Muscle of leg (tissue), 16 donors: ENCODE measurements around the gene SLC39A3. TPM values are rescaled to one million over a fixed set of nuclear protein-coding genes. Genes with fewer than 3 reads are reported as not detected.

Source experiments
- DNase-seq: peaks from one replicate; pipeline ENCODE4 v3.0.0; 2013
- H3K27ac ChIP-seq: one replicate; pipeline ENCODE4 v1.5.1; 2013; ENCODE audit warnings: mild to moderate bottlenecking, low read length, control low read depth
- H3K27me3 ChIP-seq: one replicate; pipeline ENCODE4 v1.6.1; 2013; ENCODE audit warnings: low read length; ENCODE audit not compliant: control insufficient read depth, insufficient read depth
- H3K36me3 ChIP-seq: one replicate; pipeline ENCODE4 v1.6.1; 2013; ENCODE audit warnings: low read length; ENCODE audit not compliant: control insufficient read depth, insufficient read depth
- H3K4me1 ChIP-seq: one replicate; pipeline ENCODE4 v1.6.1; 2013; ENCODE audit warnings: low read length; ENCODE audit not compliant: control insufficient read depth, insufficient read depth
- H3K4me3 ChIP-seq: one replicate; pipeline ENCODE4 v1.5.1; 2013; ENCODE audit warnings: low read length, control low read depth
- H3K9me3 ChIP-seq: replicated peaks from 2 replicates; pipeline ENCODE4 v1.6.1; 2013; ENCODE audit warnings: low read depth, low read length; ENCODE audit not compliant: control insufficient read depth
- WGBS: methylation state at CpG from one replicate; pipeline ENCODE4 v1.1.5; 2013; ENCODE audit warnings: missing lambda C conversion rate; ENCODE audit not compliant: insufficient coverage; 5-methylcytosine and 5-hydroxymethylcytosine counted together
- long read RNA-seq, 11 donors: transcript quantifications; one replicate each; lab custom pipeline, GENCODE V29; 2026
- polyA plus RNA-seq, 8 donors: library from polyadenylated mRNA; unstranded; fragments of 120-200 nt; gene quantifications; one replicate each; pipeline versions ENCODE4 v1.2.1 to v1.2.3, GENCODE V29; 2013; ENCODE audit warnings: inconsistent platforms in 1 of 8, low replicate concordance in 1 of 8; ENCODE audit not compliant: insufficient read length in 8 of 8, insufficient read depth in 1 of 8
- total RNA-seq: library from RNA; stranded (reverse); fragments of 120-200 nt; gene quantifications from one replicate; pipeline ENCODE4 v1.2.4, GENCODE V29; 2013

The SLC39A3 gene, protein sequence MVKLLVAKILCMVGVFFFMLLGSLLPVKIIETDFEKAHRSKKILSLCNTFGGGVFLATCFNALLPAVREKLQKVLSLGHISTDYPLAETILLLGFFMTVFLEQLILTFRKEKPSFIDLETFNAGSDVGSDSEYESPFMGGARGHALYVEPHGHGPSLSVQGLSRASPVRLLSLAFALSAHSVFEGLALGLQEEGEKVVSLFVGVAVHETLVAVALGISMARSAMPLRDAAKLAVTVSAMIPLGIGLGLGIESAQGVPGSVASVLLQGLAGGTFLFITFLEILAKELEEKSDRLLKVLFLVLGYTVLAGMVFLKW
- total RNA-seq (12.1 TPM), polyA plus RNA-seq (10 to 100 TPM; 12.2 to 18.4 (median 15.8) TPM)
- long read RNA-seq, donor 1, partial matches to known transcripts: 0 of 2 reads
- long read RNA-seq, donor 1, other reads (novel, unspliced or antisense): 0 of 2 reads
- long read RNA-seq, donor 2, partial matches to known transcripts: 0 of 1 reads
- long read RNA-seq, donor 2, other reads (novel, unspliced or antisense): 0 of 1 reads
- long read RNA-seq, donor 3, transcript SLC39A3-201 (3 exons, 1,502 nt): major isoform, 10 of 11 reads
- long read RNA-seq, donor 3, partial matches to known transcripts: 0 of 11 reads
- long read RNA-seq, donor 3, other reads (novel, unspliced or antisense): 0 of 11 reads
- long read RNA-seq, donor 4, transcript SLC39A3-201 (3 exons, 1,502 nt): major isoform, 6 of 7 reads
- long read RNA-seq, donor 4, partial matches to known transcripts: 0 of 7 reads
- long read RNA-seq, donor 4, other reads (novel, unspliced or antisense): 0 of 7 reads
- long read RNA-seq, donor 5, transcript SLC39A3-201 (3 exons, 1,502 nt): major isoform, 18 of 20 reads
- long read RNA-seq, donor 5, partial matches to known transcripts: 0 of 20 reads
- long read RNA-seq, donor 5, other reads (novel, unspliced or antisense): 0 of 20 reads
- long read RNA-seq, donor 6, transcript SLC39A3-201 (3 exons, 1,502 nt): major isoform, 15 of 15 reads
- long read RNA-seq, donor 6, partial matches to known transcripts: 0 of 15 reads
- long read RNA-seq, donor 6, other reads (novel, unspliced or antisense): 0 of 15 reads
- long read RNA-seq, donor 7, transcript SLC39A3-201 (3 exons, 1,502 nt): major isoform, 11 of 12 reads
- long read RNA-seq, donor 7, partial matches to known transcripts: 0 of 12 reads
- long read RNA-seq, donor 7, other reads (novel, unspliced or antisense): 0 of 12 reads
- long read RNA-seq, donor 8, partial matches to known transcripts: 0 of 5 reads
- long read RNA-seq, donor 8, other reads (novel, unspliced or antisense): 0 of 5 reads
- long read RNA-seq, donor 9, transcript SLC39A3-201 (3 exons, 1,502 nt): major isoform, 8 of 8 reads
- long read RNA-seq, donor 9, partial matches to known transcripts: 0 of 8 reads
- long read RNA-seq, donor 9, other reads (novel, unspliced or antisense): 0 of 8 reads
- long read RNA-seq, donor 10, transcript SLC39A3-201 (3 exons, 1,502 nt): major isoform, 7 of 9 reads
- long read RNA-seq, donor 10, partial matches to known transcripts: 0 of 9 reads
- long read RNA-seq, donor 10, other reads (novel, unspliced or antisense): 0 of 9 reads
- long read RNA-seq, donor 11, transcript SLC39A3-201 (3 exons, 1,502 nt): major isoform, 6 of 7 reads
- long read RNA-seq, donor 11, partial matches to known transcripts: 0 of 7 reads
- long read RNA-seq, donor 11, other reads (novel, unspliced or antisense): 0 of 7 reads

DNA sequence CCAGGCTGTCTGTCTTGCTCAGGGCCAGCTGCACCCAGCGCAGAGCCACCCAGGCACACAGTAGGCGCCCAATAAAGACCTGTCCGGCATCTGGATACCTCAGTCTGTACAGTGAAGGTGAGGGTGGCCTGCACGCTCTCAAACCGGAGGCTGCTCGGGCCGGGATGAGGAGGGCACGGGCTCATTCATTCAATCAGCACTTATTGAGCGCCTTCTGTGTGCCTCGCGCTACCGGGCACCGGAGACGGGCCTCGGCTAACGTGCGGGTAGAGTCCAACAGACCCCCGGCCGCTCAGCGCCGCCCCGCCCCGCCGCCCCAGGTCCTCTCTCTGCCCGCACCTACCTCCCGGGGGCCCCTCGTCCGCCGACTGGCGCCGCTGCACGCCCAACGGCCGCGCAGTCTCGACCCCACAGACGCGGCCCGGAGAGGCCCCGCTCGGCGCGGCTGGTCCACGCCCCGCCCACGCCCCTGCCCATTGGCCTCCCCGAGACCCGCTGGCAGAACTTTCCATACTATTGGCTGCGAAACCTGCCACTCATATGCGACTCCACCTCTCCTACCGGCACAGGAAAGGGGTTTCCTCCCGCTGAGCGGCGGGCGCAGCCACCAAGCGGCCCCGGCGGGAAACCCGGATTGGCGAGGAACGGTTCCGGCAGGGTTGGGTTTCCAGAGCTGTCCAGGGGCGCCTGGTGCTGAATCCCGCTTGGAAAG lies at the start of gene SLC39A3:
Gene SLC39A3, minus strand, starts transcription at position 416 of the 712 bp plus-strand sequence. CDS start 2,760 bp downstream, outside the sequence.
- Histone ChIP-seq H3K27ac (no peak within 1 kb of the TSS), H3K27me3 (no peaks in the 10 kb centered on the region), H3K4me3 (peak within 1 kb of the TSS; percentile 67), H3K36me3 (peaks cover 18% of the 10 kb centered on the region), H3K9me3 (peaks cover 5% of the 10 kb centered on the region), H3K4me1 (peaks cover 8% of the 10 kb centered on the region)
- peak; percentile 100 for DNase-seq
- under 1% methylated on average over 46 of the region's 64 CpGs for WGBS

DNA sequence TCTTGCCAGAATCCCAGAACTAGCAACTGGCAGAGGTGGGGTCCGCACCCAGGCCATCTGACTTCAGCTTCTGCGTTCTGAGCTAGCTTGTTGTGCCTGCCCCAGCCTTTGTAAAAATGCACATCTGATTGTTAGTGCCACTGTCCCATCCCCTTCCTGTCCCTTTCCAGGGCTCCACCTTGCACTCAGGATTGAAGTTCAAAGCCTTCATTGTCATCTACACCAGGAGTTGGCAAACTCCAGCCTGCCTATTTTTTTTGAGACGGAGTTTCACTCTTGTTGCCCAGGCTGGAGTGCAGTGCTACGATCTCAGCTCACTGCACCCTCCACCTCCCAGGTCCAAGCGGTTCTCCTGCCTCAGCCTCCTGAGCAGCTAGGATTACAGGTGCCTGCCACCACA lies 48.4 kb upstream of the SLC39A3 start:
- H3K27me3 ChIP-seq: no peaks in the 10 kb centered on the region
- no peaks in the 10 kb centered on the region for H3K9me3 ChIP-seq
- DNase-seq: no peak
- peaks cover 31% of the 10 kb centered on the region for H3K36me3 ChIP-seq
- no peak overlapping the region for H3K4me3 ChIP-seq
- no peak overlapping the region for H3K27ac ChIP-seq
- peaks cover 22% of the 10 kb centered on the region for H3K4me1 ChIP-seq
- 87% methylated on average over 5 of the region's 5 CpGs for WGBS

DNA sequence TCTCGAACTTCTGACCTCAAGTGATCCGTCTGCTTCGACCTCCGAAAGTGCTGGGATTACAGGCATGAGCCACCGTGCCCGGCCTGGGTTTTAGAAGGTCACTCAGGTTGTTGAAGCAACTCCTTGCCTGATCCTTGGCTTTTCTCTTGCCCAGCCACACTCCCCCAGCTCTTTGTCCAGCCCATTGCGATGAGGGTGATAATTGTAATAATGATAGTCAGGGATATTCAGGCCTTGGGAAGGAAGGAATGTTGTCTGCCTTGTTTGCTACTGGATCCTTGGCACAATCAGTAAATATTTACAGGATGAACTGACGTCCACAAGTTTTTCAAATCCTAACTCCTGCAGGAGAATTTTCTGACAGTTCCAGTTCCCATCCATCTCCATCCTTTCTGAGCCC lies 47.3 kb upstream of the SLC39A3 start:
- no peak for DNase-seq
- Histone ChIP-seq H3K27me3 (no peaks in the 10 kb centered on the region), H3K36me3 (peaks cover 25% of the 10 kb centered on the region), H3K4me3 (no peak overlapping the region), H3K9me3 (no peaks in the 10 kb centered on the region), H3K4me1 (peaks cover 28% of the 10 kb centered on the region), H3K27ac (no peak overlapping the region)
- WGBS: 84% methylated on average over 7 of the region's 8 CpGs

DNA sequence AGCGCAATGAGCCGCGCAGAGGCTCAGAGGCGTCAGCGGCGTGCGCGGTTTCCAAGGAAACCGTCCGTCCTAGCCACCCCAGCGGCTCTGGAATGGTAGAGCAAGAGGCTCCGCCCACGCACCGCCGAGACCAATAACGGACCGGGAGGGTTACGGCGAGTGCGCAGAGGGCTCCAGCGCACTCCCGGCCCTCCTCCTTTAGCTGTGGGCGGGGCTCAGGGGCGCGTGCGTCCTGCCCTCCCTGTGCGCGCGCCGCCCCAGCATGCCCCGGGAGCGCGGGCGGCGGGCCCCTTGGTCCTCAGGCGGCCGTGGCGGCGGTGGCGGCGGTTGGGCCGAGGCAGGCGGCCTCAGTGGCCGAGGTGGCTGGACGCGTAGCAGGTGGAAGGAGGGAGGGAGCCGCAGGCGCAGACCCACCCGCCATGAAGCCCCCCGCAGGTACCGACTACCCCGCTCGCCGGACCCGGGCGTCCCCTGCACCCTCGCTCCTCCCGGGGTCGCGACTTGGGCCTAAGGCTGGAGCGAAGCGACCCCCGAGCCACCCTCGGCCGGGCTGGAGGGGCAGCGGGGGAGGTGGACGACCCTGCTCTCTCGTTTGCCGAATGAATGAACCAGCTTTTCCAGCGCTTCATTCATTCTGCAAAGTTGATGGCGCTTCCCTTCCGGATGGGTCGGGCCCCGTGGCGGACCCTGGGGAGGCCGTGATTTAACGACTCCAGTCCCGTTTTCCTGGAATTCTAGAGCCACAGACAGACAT lies 45.6 kb upstream of the SLC39A3 start, which contains the start of gene THOP1:
Gene THOP1, plus strand, starts transcription at position 260 of the 754 bp plus-strand sequence. Its CDS starts 160 bp downstream, at position 420.
- Histone ChIP-seq H3K27ac (peak within 1 kb of the TSS; percentile 80), H3K36me3 (peaks cover 12% of the 10 kb centered on the region), H3K4me3 (peak within 1 kb of the TSS; percentile 93), H3K4me1 (peaks cover 43% of the 10 kb centered on the region), H3K27me3 (no peaks in the 10 kb centered on the region), H3K9me3 (no peaks in the 10 kb centered on the region)
- under 1% methylated on average over 62 of the region's 78 CpGs for WGBS
- peak; percentile 100 for DNase-seq

DNA sequence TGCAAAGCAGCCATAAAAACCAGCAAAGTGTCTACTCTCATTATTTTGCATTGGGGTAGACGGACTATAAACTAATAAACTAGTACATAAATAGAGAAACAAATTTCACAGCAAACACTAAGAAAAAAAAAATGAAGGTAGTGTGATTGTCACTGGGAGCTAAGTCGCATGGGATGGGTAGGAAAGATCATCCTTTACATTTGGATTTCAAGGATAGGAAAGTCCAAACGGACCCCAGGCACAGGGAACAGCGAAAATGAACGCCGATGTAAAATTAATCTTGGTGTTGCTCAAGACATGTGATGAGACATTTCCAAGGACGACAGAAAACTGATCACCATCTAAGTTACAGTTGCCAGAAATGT lies 43.9 kb upstream of the SLC39A3 start:
- peaks cover 16% of the 10 kb centered on the region for H3K36me3 ChIP-seq
- H3K4me3 ChIP-seq: peak overlapping the region; percentile 18
- no peaks in the 10 kb centered on the region for H3K9me3 ChIP-seq
- H3K4me1 ChIP-seq: peaks cover 58% of the 10 kb centered on the region
- H3K27ac ChIP-seq: peak overlapping the region; percentile 89
- 81% methylated on average over 4 of the region's 7 CpGs for WGBS
- no peaks in the 10 kb centered on the region for H3K27me3 ChIP-seq
- no peak for DNase-seq

DNA sequence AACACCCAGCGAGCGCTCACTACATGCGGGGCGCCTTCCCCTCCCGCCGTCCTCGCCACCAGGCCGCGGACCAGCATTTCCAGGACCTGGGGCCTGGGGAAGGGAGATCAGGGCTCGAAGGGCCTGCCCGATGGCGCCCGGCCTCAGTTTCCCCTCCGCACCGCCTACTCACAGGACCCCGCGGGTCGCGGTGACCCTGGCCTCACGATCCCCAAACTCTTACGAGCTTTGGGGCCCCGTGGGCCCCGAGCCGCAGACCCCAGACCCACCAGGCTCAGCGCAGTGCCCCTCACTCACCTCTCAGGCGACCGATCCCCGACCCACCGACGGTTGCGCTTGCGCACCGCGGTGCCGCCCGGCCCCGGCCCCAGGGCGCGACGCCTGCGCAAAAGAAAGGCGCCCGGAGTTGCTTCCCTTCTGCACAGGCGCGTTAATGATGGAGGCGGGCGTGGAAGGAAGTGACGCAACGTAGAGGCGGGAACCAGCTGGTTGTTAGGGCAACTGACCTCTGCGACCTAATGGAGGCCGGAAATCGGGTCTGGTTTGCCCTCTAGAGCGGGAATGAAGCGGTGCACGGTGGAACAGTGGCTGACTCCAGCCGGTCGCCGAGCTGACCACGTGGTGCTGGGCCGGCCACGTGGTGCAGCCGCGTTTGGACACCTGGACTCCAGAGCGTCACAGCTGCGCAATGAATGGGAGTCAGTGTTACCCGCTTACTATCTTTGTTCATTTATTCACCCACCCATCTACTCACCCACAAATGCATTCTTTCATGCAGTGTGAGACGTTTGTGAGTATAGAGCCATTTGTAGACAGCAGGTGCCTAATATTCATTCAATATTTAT lies 43.3 kb upstream of the SLC39A3 start, which contains the start of gene SGTA:
Gene SGTA, minus strand, starts transcription at position 338 of the 845 bp plus-strand sequence. CDS start 14,205 bp downstream, outside the sequence.
- peak within 1 kb of the TSS; percentile 89 for H3K27ac ChIP-seq
- H3K4me3 ChIP-seq: peak within 1 kb of the TSS; percentile 100
- DNase-seq: peak; percentile 99
- H3K9me3 ChIP-seq: no peaks in the 10 kb centered on the region
- H3K27me3 ChIP-seq: no peaks in the 10 kb centered on the region
- peaks cover 21% of the 10 kb centered on the region for H3K36me3 ChIP-seq
- WGBS: 0% methylated on average over 59 of the region's 68 CpGs
- peaks cover 64% of the 10 kb centered on the region for H3K4me1 ChIP-seq

DNA sequence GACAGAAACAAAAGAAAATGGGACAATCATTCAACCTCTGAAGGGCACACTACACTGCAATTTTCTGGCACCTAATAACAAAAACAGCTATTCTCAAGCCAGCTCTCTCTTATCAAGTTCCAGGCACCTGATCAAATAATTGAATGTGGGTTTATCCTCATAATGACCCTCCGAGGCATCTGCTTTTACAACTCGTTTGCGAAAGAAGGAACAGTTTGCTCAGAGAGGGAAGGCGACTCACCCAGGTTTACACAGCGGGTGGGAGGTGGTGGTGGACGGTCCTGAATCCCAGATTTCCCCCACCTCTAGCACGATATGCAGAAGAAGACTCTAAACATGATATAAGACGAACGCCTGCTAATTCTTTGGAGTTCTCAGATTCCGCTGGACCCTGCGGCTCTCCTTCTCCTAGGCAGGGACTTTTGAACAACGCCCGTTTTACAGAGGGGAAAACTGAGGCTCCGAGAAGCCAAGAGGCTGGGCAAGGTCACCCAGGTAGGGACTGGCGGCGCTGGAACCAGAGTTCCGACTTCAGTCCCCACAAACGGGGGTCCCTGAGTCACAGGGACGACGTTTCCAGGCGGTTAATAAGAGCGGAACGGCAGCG lies 42.6 kb upstream of the SLC39A3 start:
- Histone ChIP-seq H3K36me3 (peaks cover 16% of the 10 kb centered on the region), H3K9me3 (no peaks in the 10 kb centered on the region), H3K4me1 (peaks cover 71% of the 10 kb centered on the region), H3K27ac (peak overlapping the region; percentile 89), H3K4me3 (peak overlapping the region; percentile 100), H3K27me3 (no peaks in the 10 kb centered on the region)
- WGBS: 1% methylated on average over 19 of the region's 24 CpGs
- no peak for DNase-seq
